GM18517 (cell line): Measurements from ENCODE around the gene GRID2.
"Not testable (repeated sequence)": the region's sequence is repeated elsewhere in the genome, so short reads cannot be mapped to it uniquely, and the experiment has no call there.

Experiments
- ATAC-seq: cut with Tn5 transposase; IDR thresholded peaks from one replicate; pipeline ENCODE4 v1.9.1; 2021; ENCODE audit warnings: mild to moderate bottlenecking, moderate library complexity; ENCODE audit not compliant: unreplicated experiment

GRID2 gene

DNA sequence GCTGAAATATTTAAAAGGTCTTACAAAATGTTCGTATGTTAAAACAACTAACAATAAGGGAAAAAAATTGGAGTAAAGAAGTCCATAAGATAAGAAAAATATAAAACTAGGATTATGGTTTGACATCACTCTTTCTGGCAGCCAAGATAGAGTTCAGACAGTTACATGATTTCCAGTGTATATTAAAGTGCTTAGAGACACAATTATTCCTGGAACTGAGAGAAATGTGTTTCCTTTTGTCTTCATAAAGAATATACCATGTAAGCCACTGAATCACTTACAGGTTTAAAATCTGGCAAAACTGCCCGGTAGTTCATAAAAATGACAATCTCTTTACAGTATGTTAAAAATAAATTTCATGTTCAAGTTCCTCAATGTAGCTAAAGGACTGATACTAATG, 986.1 kb downstream of the GRID2 start:
- ATAC-seq: no peak

DNA sequence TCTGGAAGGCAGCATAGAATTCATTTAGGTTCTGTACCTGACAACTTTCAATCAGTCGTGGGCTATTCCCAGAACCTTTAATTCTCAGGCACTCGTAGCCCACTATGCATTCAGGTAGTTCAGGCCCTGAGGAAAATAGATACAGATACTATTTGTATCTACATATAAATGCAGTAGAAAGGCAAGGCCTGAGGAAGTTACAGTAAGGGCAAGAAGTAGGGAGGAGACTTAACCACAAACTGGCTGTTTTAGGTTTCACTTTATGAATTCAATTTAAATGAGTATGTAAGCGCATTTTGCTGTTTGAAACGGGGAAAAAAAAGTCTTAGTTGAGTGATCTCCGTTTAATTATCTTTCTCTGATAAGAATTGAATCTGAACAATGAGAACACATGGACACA, 995.4 kb downstream of the GRID2 start:
- ATAC-seq: peak; percentile 54

DNA sequence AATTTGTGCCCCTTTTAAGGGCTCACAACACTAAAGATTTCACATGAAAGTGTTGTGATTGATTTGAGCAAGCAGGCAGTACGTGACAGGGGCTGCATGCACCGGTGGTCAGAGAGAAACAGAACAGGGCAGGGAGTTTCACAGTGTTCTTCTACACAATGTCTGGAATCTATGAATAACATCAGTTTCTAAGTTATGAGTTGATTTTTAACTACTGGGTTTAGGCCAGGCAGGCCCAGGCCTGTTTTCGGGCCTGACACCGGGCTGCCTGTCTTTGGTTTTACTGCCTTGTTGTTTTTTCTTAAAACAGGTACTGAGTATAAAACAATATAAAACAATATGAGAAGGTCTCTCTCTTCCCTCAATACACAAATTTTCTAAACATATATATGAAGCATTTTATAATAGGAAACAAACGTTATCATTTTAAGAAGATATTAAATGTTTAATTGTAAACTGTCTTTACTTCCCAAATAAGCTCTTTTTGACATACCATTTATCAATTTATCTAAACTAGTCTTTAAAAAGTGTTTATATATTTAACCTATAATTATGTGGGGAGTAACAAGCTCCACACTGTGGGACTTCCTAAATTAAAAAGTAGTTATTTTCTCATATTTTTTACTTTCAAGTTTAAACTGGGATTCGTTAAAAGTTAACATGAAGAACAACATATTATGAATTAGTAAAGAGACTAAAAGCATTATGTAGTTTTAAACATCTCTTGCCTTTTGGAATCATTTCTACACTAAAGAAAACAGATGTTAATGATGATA, 997.2 kb downstream of the GRID2 start:
- ATAC-seq: not testable (repeated sequence)

DNA sequence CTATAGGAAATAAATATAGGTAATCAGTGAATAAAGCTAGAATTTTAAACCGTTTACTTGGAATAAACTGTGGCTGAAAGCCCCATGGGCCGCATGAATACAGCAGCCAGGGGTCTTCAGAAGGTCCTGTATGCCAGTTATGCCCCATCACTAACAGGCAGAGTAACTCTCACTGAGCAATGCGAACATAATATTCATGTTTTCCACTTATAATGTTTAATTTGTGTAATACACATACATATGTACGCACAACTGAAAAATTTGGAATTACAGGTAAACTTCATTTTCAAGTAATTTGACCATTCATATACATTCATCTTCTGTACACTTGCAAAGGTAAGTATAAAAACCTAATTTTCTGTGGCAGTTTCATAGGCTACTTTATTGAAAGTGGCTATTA, 998.5 kb downstream of the GRID2 start:
- ATAC-seq: no peak

DNA sequence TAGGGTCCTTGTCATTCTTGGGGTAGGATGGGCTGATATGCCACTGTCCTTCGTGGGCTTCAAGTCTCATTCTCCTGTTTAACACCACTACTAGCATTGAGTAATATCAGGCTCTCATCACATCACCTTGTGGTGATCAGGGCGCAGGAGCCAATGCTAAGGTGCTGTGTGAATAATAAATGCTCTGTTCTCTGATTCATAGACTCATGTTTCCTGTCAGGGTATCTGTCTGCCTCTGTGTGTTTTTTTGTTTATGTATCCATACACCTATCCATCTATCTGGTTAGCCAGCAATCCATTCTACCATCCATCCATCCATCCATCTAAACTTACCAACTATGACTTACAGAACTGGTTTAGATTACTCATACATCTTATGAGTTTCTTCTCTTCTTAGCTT, 999.7 kb downstream of the GRID2 start:
- no peak for ATAC-seq

DNA sequence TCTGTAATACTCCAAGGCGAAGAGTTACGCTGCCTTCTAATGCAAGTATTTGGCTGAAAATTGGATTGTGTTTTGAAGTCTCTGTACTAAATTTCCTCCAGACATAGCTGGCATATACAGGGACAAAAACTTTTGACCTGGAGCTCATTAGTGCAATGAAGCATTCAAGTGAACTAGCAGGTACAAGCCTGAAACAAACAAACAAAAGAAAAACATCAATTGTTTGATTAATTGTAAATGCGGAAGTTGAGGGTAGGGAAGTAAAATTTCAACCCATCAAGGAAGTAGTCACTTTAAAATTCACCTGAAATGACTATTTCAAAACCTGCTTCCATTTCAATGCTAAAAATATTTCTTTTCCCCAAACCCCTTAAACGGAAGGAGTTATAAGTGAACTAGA, 1008.5 kb downstream of the GRID2 start:
- ATAC-seq: no peak

DNA sequence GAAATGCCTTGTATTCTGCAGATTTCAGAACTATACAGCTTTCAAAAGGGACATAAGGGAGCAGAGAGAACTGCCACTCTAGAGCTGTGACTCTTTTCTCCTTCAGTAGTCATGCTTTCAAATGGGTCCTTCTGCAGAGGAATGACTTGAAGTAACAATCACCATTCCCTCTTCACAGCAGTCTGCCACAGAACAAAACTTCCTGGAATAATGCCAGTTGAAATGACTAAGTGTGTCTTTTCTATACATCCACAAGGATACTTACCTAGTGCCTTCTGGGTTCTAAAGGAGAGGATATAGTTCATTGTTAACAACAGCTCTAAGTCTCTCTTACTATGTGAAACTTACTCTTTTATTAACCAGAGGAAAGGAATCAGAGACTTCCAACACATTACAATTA, 1009.4 kb downstream of the GRID2 start:
- ATAC-seq: no peak

DNA sequence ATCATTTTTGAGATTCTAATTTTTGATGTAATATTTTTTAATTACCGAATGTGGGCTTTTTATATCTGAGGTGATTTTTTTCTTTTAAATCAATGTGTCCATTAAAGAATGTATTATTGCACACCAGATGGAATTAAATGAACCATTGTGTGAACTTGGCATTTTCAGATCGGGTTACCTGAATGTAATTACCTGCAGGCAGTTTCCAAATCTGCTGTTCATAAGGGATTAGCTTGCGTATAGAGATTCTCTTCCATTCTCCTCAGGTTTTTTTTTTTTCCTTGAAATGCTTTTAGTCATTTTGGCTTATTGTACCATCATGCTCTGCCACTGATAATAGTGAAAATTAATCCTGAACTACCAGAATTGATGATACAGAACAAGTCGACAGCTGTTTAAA, 1013.3 kb downstream of the GRID2 start:
- no peak for ATAC-seq

DNA sequence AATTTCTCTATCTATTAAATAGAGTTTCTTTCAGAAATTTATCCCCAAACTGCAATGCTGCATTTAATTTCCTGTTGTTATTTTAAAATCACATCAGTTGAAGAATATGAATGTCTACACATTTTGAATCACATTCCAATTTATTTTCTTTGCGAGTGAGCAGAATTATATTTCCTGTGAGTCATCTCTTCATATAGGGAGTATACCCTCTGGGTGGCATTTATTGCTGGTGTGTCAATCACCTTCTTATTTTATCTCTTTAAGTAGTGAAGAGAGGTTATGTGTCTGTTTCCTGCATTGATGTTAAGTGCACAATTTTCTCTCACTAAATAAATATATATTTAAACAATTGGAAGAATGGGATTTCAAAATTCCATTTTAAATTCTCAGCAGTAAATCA, 1013.8 kb downstream of the GRID2 start:
- no peak for ATAC-seq

DNA sequence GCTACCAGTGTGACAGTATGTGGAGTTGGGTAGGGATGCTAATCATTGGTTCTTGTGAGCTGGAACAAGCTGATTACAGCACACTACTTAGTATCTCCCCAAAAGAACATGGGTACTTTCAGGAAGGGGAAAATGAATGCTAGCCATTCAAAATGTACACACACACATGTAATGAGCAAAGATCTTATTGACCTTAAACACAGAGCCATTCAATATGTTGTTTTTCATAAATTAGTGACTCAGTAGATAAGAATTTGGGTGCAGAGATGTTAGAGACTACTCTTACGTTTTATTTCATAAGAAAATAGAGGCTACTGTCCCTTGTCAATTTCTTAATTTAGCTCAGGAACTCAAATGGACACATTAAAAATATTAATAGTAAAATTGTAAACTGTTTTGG, 1015.3 kb downstream of the GRID2 start:
- no peak for ATAC-seq

DNA sequence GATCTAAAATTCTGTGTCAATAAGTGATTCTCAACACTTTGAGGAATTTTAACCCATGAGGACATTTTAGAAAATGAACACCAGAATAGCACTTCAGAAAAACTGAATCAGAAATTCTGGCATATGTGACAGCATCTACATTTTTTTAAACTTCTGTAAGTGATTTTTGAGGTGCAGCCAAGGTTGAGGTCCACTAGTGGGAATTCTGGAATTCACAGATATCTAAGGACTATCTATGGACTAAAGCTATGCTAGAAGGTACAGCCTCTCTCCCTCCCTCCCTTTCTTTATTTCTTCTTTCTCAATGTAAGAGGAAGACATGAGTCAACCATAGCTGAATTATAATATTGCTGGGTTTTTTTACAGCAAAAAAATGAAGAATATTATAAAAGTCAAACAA, 1016.6 kb downstream of the GRID2 start:
- no peak for ATAC-seq

DNA sequence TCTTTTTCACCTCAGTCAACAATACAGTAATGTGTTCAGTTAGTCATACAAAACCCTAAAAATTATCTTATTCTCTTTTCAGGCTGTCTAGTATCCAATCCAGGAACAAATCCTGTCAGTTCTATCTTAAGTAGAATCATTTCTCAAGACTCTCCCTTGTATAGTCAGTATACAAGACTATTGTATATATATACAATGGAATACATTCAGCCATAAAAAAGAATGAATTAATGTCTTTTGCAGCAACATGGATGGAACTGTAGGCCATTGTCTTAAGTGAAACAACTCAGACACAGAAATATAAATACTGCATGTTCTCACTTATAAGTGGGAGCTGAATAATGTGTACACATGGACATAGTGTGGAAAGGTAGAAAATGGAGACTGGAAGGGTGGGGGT, 1023.6 kb downstream of the GRID2 start:
- ATAC-seq: no peak

DNA sequence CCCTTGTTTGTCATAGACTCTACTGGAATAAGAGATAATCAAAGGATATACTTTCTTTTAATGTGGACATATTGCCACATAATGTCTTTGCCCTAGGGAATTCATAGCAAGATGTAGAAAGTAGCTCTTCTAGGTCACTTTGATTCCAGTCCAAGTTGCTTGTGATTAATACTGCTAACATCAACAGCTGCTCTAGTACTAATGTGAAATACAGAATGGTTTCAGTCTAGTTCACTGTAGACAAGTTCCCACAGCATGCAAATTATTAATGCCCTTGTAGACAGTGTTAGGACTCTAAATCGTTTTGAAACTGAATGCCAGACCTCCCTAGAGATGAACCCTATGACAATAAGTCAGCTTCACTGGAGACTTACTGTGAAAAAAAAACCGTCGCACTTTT, 1030.2 kb downstream of the GRID2 start:
- ATAC-seq: no peak

DNA sequence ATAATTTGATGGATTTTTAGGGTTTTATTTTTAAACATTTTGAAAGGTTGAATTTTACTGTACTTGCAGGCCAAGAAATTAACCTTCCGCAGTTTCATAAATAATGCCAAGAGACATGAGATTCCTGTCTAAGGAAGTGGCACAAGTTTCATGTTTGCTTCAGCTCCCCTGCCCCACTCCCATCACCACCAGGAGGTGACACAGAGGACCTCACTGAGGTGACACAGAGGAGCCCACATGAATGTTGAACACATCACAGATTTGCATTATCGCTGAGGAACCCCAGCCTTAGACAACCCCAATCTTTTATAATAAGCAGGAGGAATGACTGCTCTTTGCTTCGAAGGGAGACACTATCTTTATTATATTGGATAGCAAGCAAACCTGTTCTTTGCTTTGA, 1033.4 kb downstream of the GRID2 start:
- ATAC-seq: no peak

DNA sequence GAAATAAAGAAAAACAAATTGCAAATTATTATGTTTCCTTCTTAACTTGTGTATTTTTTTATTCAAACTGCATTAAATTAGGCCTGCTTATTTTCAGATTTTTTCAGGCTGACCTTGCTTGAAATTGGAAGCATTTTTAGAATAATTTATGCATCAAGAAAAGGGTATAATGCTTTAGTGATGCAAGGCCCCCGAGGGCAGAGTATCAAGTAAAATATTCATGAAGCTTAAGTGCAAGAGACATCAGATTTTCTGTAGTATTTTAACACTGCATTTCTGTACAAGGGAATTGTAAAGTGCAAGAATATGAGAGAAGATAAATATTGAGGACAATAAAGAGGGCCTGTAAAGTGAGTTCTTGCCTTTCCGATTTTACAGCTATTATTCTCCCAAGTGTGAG, 1039.0 kb downstream of the GRID2 start:
- no peak for ATAC-seq

DNA sequence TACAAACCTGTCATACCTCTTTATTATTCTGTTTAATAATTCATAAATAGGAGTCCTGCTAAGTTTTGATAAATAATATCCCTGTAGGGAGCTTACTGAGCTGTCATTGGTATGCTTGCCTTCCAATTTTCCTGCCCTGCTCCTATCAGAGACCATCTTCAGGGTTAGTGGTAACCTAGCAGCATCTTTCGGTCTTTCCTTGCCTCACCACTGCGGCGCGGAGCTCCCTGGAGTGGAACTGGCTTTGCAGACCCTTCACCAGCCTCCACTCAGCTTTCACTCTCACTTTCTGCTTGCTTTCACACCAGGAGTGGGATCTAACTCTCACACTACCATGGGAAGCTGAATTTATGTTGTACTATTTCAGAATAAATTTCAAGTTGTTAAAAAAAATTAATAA, 1043.1 kb downstream of the GRID2 start:
- no peak for ATAC-seq

DNA sequence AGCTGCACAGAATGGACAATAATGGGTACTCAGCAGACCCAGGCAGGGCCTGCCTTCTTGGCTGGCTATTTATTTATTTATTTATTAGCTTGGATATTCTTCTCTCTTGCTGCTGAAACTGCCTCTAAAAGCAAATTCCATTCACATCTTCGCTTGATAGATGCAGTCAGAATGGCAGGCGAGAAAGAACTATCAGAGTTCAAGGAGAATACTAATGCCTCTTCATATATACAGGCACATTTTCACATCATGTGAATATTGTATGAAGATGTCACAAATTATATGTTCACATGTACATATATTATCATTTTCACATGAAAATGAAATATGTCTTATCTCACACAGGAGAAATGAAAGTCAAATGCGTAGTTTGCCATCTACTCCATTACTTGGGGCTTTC, 1045.1 kb downstream of the GRID2 start:
- ATAC-seq: no peak

DNA sequence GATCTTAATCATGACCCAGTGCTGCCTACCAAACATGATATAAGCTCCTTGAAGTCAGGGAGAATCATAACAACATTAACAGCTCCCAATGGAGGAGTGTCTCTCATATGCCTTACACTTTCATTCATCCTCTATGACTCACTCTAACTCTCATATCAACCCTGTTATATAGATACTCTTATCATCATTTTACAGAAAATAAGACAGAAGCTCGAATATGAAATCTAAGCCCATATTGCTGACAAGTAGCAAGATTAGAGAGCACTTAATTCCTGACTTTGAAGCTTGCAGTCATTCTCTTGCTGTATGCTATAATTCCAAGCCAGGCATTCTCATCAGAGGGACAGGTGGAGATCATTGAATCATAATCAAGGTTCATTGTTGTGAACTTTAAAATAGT, 1048.1 kb downstream of the GRID2 start:
- no peak for ATAC-seq

DNA sequence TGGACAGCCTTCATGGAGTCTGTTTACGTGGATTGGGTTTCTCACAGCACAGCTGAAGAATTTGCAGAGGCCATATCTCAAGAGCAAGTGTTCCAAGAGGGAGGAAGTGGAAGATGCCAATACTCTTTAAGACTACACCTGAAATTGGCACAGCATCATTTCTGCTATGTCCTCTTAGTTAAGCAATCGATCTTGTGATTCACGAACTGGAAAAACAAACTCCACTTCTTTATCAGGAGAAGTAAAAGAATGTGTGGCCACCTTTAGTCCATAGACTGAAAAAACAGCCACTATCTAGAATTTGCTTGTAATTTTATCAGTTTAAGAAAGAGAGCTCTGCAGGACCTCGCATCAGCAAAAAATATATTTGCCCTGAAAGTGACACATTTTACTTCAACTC, 1051.6 kb downstream of the GRID2 start:
- no peak for ATAC-seq

DNA sequence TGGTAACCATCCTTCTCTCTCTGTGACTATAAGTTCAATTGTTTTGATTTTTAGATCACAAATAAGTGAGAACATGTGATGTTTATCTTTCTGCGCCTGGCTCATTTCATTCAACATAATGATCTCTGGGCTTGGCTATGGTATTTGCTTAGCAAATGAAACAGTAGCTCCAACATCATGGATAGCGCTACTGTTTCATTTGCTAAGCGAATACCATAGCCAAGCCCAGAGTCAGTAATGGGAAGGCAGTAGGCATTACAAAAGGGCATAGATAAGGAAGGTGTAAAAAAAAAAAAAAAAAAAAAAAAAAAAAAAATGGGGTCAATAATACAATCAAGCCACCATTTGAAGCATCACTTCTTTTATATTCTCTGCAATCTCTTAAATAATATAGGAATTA, 1055.8 kb downstream of the GRID2 start:
- no peak for ATAC-seq

DNA sequence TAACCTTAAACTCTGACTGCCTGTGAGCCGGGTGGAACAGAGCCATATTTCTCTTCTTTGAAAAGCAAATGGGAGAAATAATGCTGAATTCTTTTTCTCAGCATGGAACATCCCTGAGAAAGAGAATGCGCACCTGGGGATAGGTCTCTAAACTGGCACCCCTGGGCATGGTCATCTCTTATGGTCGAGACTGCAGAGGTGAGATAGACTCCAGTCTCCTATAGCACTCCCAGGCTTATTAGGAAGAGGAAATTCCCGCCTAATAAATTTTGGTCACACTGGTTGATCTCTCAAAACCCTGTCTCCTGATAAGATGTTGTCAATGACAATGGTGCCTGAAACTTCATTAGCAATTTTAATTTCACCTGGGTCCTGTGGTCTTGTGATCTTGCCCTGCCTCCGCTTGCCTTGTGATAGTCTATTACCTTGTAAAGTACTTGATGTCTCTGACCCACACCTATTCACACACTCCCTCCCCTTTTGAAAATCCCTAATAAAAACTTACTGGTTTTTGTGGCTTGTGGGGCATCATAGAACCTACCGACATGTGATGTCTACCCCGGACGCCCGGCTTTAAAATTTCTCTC, 1062.5 kb downstream of the GRID2 start:
- not testable (repeated sequence) for ATAC-seq

DNA sequence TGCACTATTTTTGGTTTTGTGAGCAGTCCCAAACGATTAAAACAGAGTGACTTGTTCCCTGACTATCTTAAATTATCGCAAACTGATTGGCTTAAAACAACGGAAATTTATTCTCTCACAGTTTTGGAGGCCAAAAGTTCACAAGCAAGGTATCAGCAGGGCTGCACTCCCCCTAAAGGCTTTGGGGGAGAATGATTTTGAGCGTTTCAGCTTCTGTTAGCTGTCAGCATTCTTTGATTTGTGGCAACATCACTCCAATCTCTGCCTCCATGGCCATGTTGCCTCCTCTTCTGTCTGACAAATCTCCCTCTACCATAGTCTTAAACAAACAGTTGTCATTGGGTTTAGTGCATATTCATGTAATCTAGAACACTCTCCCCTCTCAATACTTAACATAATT, 1065.2 kb downstream of the GRID2 start:
- ATAC-seq: no peak

DNA sequence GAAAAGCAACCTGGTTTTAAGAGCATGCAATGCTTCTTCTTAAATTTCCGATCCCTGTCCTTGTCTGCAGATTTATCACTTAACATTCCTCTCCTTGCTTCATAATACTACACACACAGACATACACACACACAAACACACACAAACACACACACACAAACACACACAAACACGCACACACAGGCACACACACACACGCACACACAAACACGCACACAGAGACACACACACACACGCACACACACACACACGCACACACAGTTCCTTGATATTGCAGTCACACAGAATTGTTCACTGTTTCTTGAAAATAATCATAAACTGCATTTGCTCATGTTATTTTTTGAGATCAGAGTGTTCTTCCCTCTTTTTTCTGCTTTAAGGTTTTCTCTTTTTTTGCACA, 1066.5 kb downstream of the GRID2 start:
- ATAC-seq: no peak
